ENCODE results near the gene CDKAL1.
"Not testable (repeated sequence)": the region's sequence is repeated elsewhere in the genome, so short reads cannot be mapped to it uniquely, and the experiment has no call there.

Gene CDKAL1

GRCh38 chr6:21193790-21194475 lies 659.7 kb downstream of the CDKAL1 start:
- no peak for DNase-seq

GRCh38 chr6:21195301-21195700 lies 661.0 kb downstream of the CDKAL1 start:
- not testable (repeated sequence) for DNase-seq

- no peak for DNase-seq
Measured at GRCh38 chr6:21198032-21198640, 663.9 kb downstream of the CDKAL1 start.

GRCh38 chr6:21199262-21199661 lies 665.0 kb downstream of the CDKAL1 start:
- no peak for DNase-seq

- DNase-seq, result no peak
Measured at GRCh38 chr6:21200134-21200870, 666.0 kb downstream of the CDKAL1 start.

- DNase-seq, result no peak
Measured at GRCh38 chr6:21201187-21201586, 666.9 kb downstream of the CDKAL1 start.

GRCh38 chr6:21201637-21202350 lies 667.5 kb downstream of the CDKAL1 start:
- DNase-seq, result no peak

GRCh38 chr6:21202521-21202920 lies 668.3 kb downstream of the CDKAL1 start:
- DNase-seq, result no peak

- DNase-seq, result no peak
Measured at GRCh38 chr6:21204951-21205350, 670.7 kb downstream of the CDKAL1 start.

GRCh38 chr6:21208081-21208795 lies 674.0 kb downstream of the CDKAL1 start:
- no peak for DNase-seq

- DNase-seq, result no peak
Measured at GRCh38 chr6:21208796-21209186, 674.5 kb downstream of the CDKAL1 start.

GRCh38 chr6:21213492-21213891 lies 679.2 kb downstream of the CDKAL1 start:
- no peak for DNase-seq

- DNase-seq, result no peak
Measured at GRCh38 chr6:21214738-21215448, 680.6 kb downstream of the CDKAL1 start.

- DNase-seq, result no peak
Measured at GRCh38 chr6:21219241-21219640, 685.0 kb downstream of the CDKAL1 start.

- no peak for DNase-seq
Measured at GRCh38 chr6:21219856-21220255, 685.6 kb downstream of the CDKAL1 start.

- no peak for DNase-seq
Measured at GRCh38 chr6:21220271-21220987, 686.2 kb downstream of the CDKAL1 start.

GRCh38 chr6:21222656-21223055 lies 688.4 kb downstream of the CDKAL1 start:
- no peak for DNase-seq

GRCh38 chr6:21225912-21226311 lies 691.7 kb downstream of the CDKAL1 start:
- no peak for DNase-seq

- DNase-seq, result no peak
Measured at GRCh38 chr6:21227486-21227885, 693.2 kb downstream of the CDKAL1 start.

GRCh38 chr6:21228411-21228810 lies 694.2 kb downstream of the CDKAL1 start:
- no peak for DNase-seq

- no peak for DNase-seq
Measured at GRCh38 chr6:21228876-21229460, 694.7 kb downstream of the CDKAL1 start.

Measured in stimulated activated CD4-positive, alpha-beta T cell treated with anti-CD3 and anti-CD28 coated beads, Interleukin-15, amount 100 ng/mL, for 24 hours (primary cell).